Activated T-cell treated with anti-CD3 and anti-CD28 coated beads for 48 hours (primary cell): ENCODE data around the gene EVC.

ENCODE experiments used
- DNase-seq: peaks from one replicate; pipeline ENCODE4 v3.0.0-alpha.2; 2020; ENCODE audit warnings: low read depth

The EVC gene

GRCh38 chr4:5732158-5732557 is 21.2 kb downstream of the EVC start:
- no peak for DNase-seq

- DNase-seq = no peak
These were observed 23.9 kb downstream of the EVC start for GRCh38 chr4:5734853-5735252.

GRCh38 chr4:5735463-5735862 is 24.5 kb downstream of the EVC start:
- DNase-seq = no peak

GRCh38 chr4:5738061-5738460 is 27.1 kb downstream of the EVC start:
- DNase-seq = no peak

GRCh38 chr4:5742388-5742787 is 31.4 kb downstream of the EVC start:
- DNase-seq = no peak

- DNase-seq = no peak
These were observed 32.0 kb downstream of the EVC start for GRCh38 chr4:5742968-5743367.

- DNase-seq = no peak
These were observed 35.2 kb downstream of the EVC start for GRCh38 chr4:5746250-5746649.

GRCh38 chr4:5746829-5747737 is 36.1 kb downstream of the EVC start:
- DNase-seq = no peak

- DNase-seq = no peak
These were observed 36.9 kb downstream of the EVC start for GRCh38 chr4:5747738-5748375.

- no peak for DNase-seq
These were observed 38.6 kb downstream of the EVC start for GRCh38 chr4:5749568-5749967.

GRCh38 chr4:5750052-5750945 is 39.3 kb downstream of the EVC start:
- DNase-seq = no peak

GRCh38 chr4:5750946-5751665 is 40.1 kb downstream of the EVC start:
- DNase-seq = no peak

GRCh38 chr4:5751666-5752375 is 40.8 kb downstream of the EVC start:
- no peak for DNase-seq

GRCh38 chr4:5752376-5753184 is 41.6 kb downstream of the EVC start:
- no peak for DNase-seq

GRCh38 chr4:5753366-5753765 is 42.4 kb downstream of the EVC start:
- DNase-seq = no peak

- DNase-seq = no peak
These were observed 42.9 kb downstream of the EVC start for GRCh38 chr4:5753766-5754528.

- DNase-seq = no peak
These were observed 43.5 kb downstream of the EVC start for GRCh38 chr4:5754529-5754881.

- no peak for DNase-seq
These were observed 44.2 kb downstream of the EVC start for GRCh38 chr4:5755161-5755560.

GRCh38 chr4:5755679-5756078 is 44.7 kb downstream of the EVC start:
- DNase-seq = no peak

GRCh38 chr4:5756271-5756670 is 45.3 kb downstream of the EVC start:
- no peak for DNase-seq
